Panc1 (cell line): ENCODE results near the gene ZSCAN22. TPM values are rescaled to one million over a fixed set of nuclear protein-coding genes. Genes with fewer than 3 reads are reported as not detected.

Source experiments
- ATAC-seq: fragments of 200-7000 bp; cut with Tn5 transposase; 2 replicates; pipeline ENCODE4 v1.9.1; 2020; ENCODE audit warnings: mild to moderate bottlenecking, moderate library complexity
- BruUV-seq: library from RNA; stranded (reverse); fragments of 400-500 nt; replicated peaks from 2 replicates; lab custom pipeline; 2021; lab: Mats Ljungman, UMichigan
- CTCF ChIA-PET: fragments of 300-600 bp; sonication (Branson Sonifier 250); formaldehyde crosslinking; loops from one replicate; lab custom pipeline; 2022; ENCODE audit warnings: antibody characterized with exemption; lab: Charles Lee
- POLR2A ChIA-PET: fragments of 300-600 bp; sonication (Branson Sonifier 250); formaldehyde crosslinking; loops from one replicate; lab custom pipeline; 2022; ENCODE audit warnings: antibody characterized with exemption; lab: Charles Lee
- DNase-seq: peaks from one replicate; pipeline ENCODE4 v3.0.0-alpha.2; 2010; ENCODE audit warnings: low read depth, low spot score
- H3K27ac ChIP-seq: 2 replicates; pipeline ENCODE4 v1.5.1; 2011; ENCODE audit warnings: mild to moderate bottlenecking, low read length, inconsistent platforms
- H3K27me3 ChIP-seq: fragments of 200-500 bp; sonication (Bioruptor generic); 2 replicates; pipeline ENCODE4 v1.6.0; 2014; ENCODE audit warnings: low read length, inconsistent platforms; ENCODE audit not compliant: control insufficient read depth, insufficient read depth
- H3K36me3 ChIP-seq: fragments of 200-500 bp; sonication (Bioruptor generic); 2 replicates; pipeline ENCODE4 v1.5.1; 2014; ENCODE audit warnings: inconsistent platforms, mild to moderate bottlenecking, low read length, moderate library complexity; ENCODE audit not compliant: control insufficient read depth, insufficient read depth
- H3K4me1 ChIP-seq: 2 replicates; pipeline ENCODE4 v1.5.1; 2011; ENCODE audit warnings: inconsistent platforms, mild to moderate bottlenecking, low read length, moderate library complexity; ENCODE audit not compliant: control insufficient read depth, insufficient read depth
- H3K4me3 ChIP-seq, 2 experiments: 2 replicates each; pipeline ENCODE4 v1.5.1; 2011 to 2012; ENCODE audit warnings: low read depth in 2 of 2, low read length in 2 of 2, mild to moderate bottlenecking in 2 of 2, inconsistent platforms in 1 of 2, moderate library complexity in 1 of 2
- H3K9me3 ChIP-seq: fragments of 200-500 bp; sonication (Bioruptor generic); 2 replicates; pipeline ENCODE4 v1.5.1; 2014; ENCODE audit warnings: low read depth, mild to moderate bottlenecking, inconsistent platforms, low read length, moderate library complexity; ENCODE audit not compliant: control insufficient read depth, insufficient read depth
- POLR2AphosphoS5 ChIP-seq: IDR thresholded peaks from 2 replicates; pipeline ENCODE4 v1.6.1; 2012; ENCODE audit warnings: mild to moderate bottlenecking, low read depth, low read length, moderate library complexity
- SIN3A ChIP-seq: IDR thresholded peaks from 2 replicates; pipeline ENCODE4 v1.6.1; 2012; ENCODE audit warnings: low read depth, mild to moderate bottlenecking, low read length, moderate library complexity, borderline replicate concordance; ENCODE audit not compliant: insufficient read depth
- TCF7L2 ChIP-seq: IDR thresholded peaks from 2 replicates; pipeline ENCODE4 v1.6.1; 2011; ENCODE audit warnings: mild to moderate bottlenecking, low read depth, low read length, inconsistent platforms
- in situ Hi-C: cut with HindIII; loops from 2 replicates; pipeline ENCODE4 v1.10.0; 2016; ENCODE audit warnings: low sequenced_read_pairs, low pct_unique_long_range_greater_than_20kb
- intact Hi-C: fragments of 100-400 bp; cut with micrococcal nuclease; formaldehyde crosslinking; loops from one replicate; pipeline ENCODE4 v1.10.0; 2022; ENCODE audit not compliant: unreplicated experiment
- total RNA-seq: library from RNA; stranded (reverse); gene quantifications from one replicate; pipeline ENCODE4 v1.2.1, GENCODE V29; 2021; ENCODE audit not compliant: unreplicated experiment
- TF ChIP-seq, protein P1 (sequence below), 2 experiments: IDR thresholded peaks; 2 replicates each; pipeline ENCODE4 v1.6.1; 2011 to 2012; ENCODE audit warnings: low read depth in 2 of 2, control low read depth in 1 of 2, low read length in 1 of 2, mild to moderate bottlenecking in 1 of 2, moderate library complexity in 1 of 2; ENCODE audit not compliant: insufficient read depth in 1 of 2
- TF ChIP-seq, protein P2 (sequence below): fragments of 450-650 bp; IDR thresholded peaks from 2 replicates; pipeline ENCODE4 v1.5.1; 2017; ENCODE audit warnings: mild to moderate bottlenecking

ZSCAN22 gene
- total RNA-seq, 1 experiment from 2014 or later = 6.6 TPM

DNA sequence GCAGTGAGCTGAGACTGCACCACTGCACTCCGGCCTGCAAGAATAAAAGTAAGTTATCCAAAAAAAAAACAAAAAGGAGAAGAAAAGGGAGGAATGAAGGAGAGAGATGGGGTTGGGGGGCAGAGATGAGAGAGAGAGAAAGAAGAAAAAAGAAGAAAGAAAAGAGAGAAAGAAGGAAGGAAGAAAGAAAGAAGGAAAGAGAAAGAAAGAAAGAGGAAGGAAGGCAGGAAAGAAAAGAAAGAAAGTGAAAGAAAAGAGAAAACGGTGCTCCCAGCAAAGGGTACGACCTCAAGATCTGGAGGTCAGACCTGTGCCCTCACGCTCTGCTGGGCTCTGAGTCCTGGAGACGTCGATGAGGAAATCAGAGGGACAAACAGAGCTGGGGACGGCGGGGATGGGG is 22.8 kb downstream of the ZSCAN22 start:
- no peak for ATAC-seq
- H3K27me3 ChIP-seq = no peaks in the 10 kb centered on the region
- H3K27ac ChIP-seq = no peak overlapping the region
- intact Hi-C loops (no loop called here), in situ Hi-C loops (no loop called here)
- H3K4me3 ChIP-seq = no peak overlapping the region
- no peaks in the 10 kb centered on the region for H3K36me3 ChIP-seq
- H3K4me1 ChIP-seq = peaks cover 8% of the 10 kb centered on the region; the same call in 1 of the 2 replicates
- POLR2A ChIA-PET = no interaction called here
- DNase-seq = no peak
- BruUV-seq = TSS peak; percentile 80
- TF ChIP-seq TCF7L2 (no peak), SIN3A (no peak)
- CTCF ChIA-PET = no interaction called here
- H3K9me3 ChIP-seq = no peaks in the 10 kb centered on the region

DNA sequence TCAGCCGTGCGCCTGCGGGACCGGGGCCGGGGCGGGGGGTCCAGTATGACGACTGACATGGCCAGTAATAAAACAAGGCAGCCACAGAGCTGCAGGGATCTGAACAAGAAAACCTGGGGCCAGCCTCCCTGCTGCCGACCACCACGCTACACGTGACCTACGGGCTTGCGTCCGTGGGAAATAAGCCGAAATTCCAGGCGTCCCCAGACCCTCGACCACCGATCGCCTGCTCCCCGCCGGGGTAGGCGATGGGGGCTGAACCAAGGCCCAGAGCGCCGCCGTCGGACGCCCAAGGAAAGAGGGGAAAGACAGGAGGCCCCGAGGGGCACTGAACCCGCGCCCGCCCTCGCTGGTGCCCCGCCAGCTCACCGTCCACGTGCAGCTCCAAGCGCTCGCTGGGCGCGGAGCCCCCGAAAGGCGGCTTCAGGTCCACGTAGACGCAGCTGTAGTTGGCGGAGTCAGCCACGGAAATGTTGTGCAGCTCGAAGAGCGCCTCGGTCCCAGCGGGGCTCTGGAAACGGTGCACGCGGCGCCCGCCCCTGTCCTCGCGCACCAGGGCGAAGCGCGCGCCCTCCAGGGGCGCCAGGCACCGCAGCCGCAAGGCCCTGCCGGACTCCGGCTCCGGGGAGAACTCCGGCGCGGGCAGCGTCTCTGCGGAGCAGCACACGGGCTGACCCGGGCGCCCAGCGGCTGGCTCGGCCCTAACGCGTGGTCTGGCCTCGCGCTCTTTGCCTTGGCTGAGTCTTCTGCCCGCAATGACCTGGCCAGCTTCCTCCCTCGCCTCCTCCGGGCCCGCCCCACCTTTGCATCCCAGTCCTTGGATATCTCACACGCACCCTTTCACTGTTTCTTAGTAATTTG is 23.4 kb downstream of the ZSCAN22 start:
- TF ChIP-seq, protein P1, sequence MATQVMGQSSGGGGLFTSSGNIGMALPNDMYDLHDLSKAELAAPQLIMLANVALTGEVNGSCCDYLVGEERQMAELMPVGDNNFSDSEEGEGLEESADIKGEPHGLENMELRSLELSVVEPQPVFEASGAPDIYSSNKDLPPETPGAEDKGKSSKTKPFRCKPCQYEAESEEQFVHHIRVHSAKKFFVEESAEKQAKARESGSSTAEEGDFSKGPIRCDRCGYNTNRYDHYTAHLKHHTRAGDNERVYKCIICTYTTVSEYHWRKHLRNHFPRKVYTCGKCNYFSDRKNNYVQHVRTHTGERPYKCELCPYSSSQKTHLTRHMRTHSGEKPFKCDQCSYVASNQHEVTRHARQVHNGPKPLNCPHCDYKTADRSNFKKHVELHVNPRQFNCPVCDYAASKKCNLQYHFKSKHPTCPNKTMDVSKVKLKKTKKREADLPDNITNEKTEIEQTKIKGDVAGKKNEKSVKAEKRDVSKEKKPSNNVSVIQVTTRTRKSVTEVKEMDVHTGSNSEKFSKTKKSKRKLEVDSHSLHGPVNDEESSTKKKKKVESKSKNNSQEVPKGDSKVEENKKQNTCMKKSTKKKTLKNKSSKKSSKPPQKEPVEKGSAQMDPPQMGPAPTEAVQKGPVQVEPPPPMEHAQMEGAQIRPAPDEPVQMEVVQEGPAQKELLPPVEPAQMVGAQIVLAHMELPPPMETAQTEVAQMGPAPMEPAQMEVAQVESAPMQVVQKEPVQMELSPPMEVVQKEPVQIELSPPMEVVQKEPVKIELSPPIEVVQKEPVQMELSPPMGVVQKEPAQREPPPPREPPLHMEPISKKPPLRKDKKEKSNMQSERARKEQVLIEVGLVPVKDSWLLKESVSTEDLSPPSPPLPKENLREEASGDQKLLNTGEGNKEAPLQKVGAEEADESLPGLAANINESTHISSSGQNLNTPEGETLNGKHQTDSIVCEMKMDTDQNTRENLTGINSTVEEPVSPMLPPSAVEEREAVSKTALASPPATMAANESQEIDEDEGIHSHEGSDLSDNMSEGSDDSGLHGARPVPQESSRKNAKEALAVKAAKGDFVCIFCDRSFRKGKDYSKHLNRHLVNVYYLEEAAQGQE (IDR thresholded peaks at IDR 0.05; ENCODE audit: insufficient read depth in 1 of 2, low read depth in 2 of 2, low read length in 1 of 2) = no peak
- TF ChIP-seq, protein P2, sequence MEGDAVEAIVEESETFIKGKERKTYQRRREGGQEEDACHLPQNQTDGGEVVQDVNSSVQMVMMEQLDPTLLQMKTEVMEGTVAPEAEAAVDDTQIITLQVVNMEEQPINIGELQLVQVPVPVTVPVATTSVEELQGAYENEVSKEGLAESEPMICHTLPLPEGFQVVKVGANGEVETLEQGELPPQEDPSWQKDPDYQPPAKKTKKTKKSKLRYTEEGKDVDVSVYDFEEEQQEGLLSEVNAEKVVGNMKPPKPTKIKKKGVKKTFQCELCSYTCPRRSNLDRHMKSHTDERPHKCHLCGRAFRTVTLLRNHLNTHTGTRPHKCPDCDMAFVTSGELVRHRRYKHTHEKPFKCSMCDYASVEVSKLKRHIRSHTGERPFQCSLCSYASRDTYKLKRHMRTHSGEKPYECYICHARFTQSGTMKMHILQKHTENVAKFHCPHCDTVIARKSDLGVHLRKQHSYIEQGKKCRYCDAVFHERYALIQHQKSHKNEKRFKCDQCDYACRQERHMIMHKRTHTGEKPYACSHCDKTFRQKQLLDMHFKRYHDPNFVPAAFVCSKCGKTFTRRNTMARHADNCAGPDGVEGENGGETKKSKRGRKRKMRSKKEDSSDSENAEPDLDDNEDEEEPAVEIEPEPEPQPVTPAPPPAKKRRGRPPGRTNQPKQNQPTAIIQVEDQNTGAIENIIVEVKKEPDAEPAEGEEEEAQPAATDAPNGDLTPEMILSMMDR = no peak
- TF ChIP-seq SIN3A (no peak), TCF7L2 (no peak), POLR2AphosphoS5 (no peak)
- no peaks in the 10 kb centered on the region for H3K27me3 ChIP-seq
- no peak overlapping the region for H3K27ac ChIP-seq
- BruUV-seq = no TSS peak
- H3K4me3 ChIP-seq = no peak overlapping the region
- no peak for ATAC-seq
- in situ Hi-C loops (no loop called here), intact Hi-C loops (no loop called here)
- CTCF ChIA-PET = no interaction called here
- DNase-seq = no peak
- no peaks in the 10 kb centered on the region for H3K36me3 ChIP-seq
- H3K4me1 ChIP-seq = peaks cover 8% of the 10 kb centered on the region; the same call in 1 of the 2 replicates
- POLR2A ChIA-PET = no interaction called here
- no peaks in the 10 kb centered on the region for H3K9me3 ChIP-seq
